ENCODE results near the gene RNF222. TPM values are rescaled to one million over a fixed set of nuclear protein-coding genes. Genes with fewer than 3 reads are reported as not detected.

Gene RNF222
- total RNA-seq, 1 experiment from 2014 or later = not detected

DNA sequence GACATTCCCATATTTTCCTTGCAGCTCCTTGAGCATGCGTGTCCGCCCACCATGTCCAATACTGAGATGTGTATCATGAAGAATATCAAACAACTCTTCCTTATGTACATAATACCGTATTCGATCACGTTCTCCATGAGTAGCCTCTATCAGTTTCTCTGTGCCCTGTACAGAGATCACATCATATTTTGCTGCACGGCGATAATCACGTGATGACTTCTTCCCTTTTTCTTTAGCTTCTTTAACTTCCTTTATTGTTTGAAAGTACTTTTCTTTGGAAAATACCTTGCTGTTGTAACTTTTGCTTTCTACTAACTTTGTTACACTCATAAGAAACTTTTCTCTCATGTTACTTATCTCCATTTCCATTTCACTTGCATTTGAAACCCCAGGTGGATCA, 27.7 kb downstream of the RNF222 start:
- TF ChIP-seq CTCF (IDR thresholded peaks at IDR 0.05; ENCODE audit: unreplicated experiment) = no peak
- H3K9me3 Mint-ChIP-seq (ENCODE audit: unreplicated experiment) = no peaks in the 10 kb centered on the region
- DNase-seq (ENCODE audit: unreplicated experiment) = no peak
- ChIA-PET CTCF (interaction anchor here (0.6 to 1.0 kb wide), 2 partner anchors 14 to 414 kb away, joined by 3 to 4 read pairs; no protein-coding TSS in a partner anchor), POLR2A (interaction anchor here (1.1 to 2.8 kb wide), 3 partner anchors 11 to 74 kb away, joined by 3 to 11 read pairs (median 3); partner anchors contain the start of genes RPL26 and SLC25A35)
- peaks cover 10% of the 10 kb centered on the region for H3K4me1 Mint-ChIP-seq (ENCODE audit: insufficient read depth, unreplicated experiment)
- no peak overlapping the region for H3K4me3 Mint-ChIP-seq (ENCODE audit: unreplicated experiment)
- no peaks in the 10 kb centered on the region for H3K27me3 Mint-ChIP-seq (ENCODE audit: insufficient read depth, unreplicated experiment)
- H3K36me3 Mint-ChIP-seq (ENCODE audit: insufficient read depth, unreplicated experiment) = peaks cover 14% of the 10 kb centered on the region
- intact Hi-C loops (cut with micrococcal nuclease) = no loop called here
- no peak overlapping the region for H3K27ac Mint-ChIP-seq (ENCODE audit: low read depth, unreplicated experiment)
- BruUV-seq (replicated peaks) = no TSS peak

DNA sequence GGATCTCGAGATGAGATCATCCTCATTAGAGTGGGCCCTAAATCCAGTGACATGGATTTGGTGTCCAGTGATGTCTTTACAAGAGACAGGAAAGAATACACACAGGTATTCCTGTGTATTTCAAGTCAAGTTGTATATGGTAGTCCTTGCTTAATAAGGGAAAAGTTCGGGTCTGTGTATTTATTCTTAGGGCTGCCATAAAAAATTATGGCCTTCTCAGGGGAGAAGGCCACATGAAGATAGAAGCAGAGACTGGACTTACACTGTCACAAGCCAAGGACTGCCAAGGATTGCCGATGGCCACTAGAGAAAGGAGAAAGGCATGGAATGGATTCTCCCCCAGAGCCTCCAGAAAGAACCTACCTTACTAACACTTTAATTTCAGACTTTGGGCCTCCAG, 29.4 kb downstream of the RNF222 start:
- intact Hi-C loops (cut with micrococcal nuclease) = no loop called here
- peaks cover 14% of the 10 kb centered on the region for H3K36me3 Mint-ChIP-seq (ENCODE audit: insufficient read depth, unreplicated experiment)
- no peaks in the 10 kb centered on the region for H3K27me3 Mint-ChIP-seq (ENCODE audit: insufficient read depth, unreplicated experiment)
- H3K4me1 Mint-ChIP-seq (ENCODE audit: insufficient read depth, unreplicated experiment) = peaks cover 10% of the 10 kb centered on the region
- no peak for DNase-seq (ENCODE audit: unreplicated experiment)
- CTCF ChIA-PET = interaction anchor here (1.1 kb wide), 1 partner anchor 24 kb away, joined by 3 read pairs; no protein-coding TSS in a partner anchor
- H3K4me3 Mint-ChIP-seq (ENCODE audit: unreplicated experiment) = no peak overlapping the region
- no peak for TF ChIP-seq CTCF (IDR thresholded peaks at IDR 0.05; ENCODE audit: unreplicated experiment)
- no peaks in the 10 kb centered on the region for H3K9me3 Mint-ChIP-seq (ENCODE audit: unreplicated experiment)
- H3K27ac Mint-ChIP-seq (ENCODE audit: low read depth, unreplicated experiment) = no peak overlapping the region
- POLR2A ChIA-PET = no interaction called here
- BruUV-seq (replicated peaks) = no TSS peak

- Mint-ChIP-seq H3K27me3 (ENCODE audit: insufficient read depth, unreplicated experiment) (no peaks in the 10 kb centered on the region), H3K4me3 (ENCODE audit: unreplicated experiment) (no peak overlapping the region), H3K9me3 (ENCODE audit: unreplicated experiment) (no peaks in the 10 kb centered on the region), H3K36me3 (ENCODE audit: insufficient read depth, unreplicated experiment) (peaks cover 14% of the 10 kb centered on the region), H3K27ac (ENCODE audit: low read depth, unreplicated experiment) (peak overlapping the region; percentile 44), H3K4me1 (ENCODE audit: insufficient read depth, unreplicated experiment) (peaks cover 10% of the 10 kb centered on the region)
- POLR2A ChIA-PET = interaction anchor here (1.2 kb wide), 1 partner anchor 10 kb away, joined by 3 read pairs; the partner anchor contains the start of gene KRABD2
- intact Hi-C loops (cut with micrococcal nuclease) = no loop called here
- BruUV-seq (replicated peaks) = no TSS peak
- TF ChIP-seq CTCF (IDR thresholded peaks at IDR 0.05; ENCODE audit: unreplicated experiment) = no peak
- CTCF ChIA-PET = no interaction called here
- peak; percentile 76 for DNase-seq (ENCODE audit: unreplicated experiment)
Measured at GRCh38 chr17:8366231-8366630, 31.4 kb downstream of the RNF222 start.

GRCh38 chr17:8365143-8365542, 32.5 kb downstream of the RNF222 start:
- ChIA-PET POLR2A (interaction anchor here (1.2 kb wide), 1 partner anchor 11 kb away, joined by 3 read pairs; the partner anchor contains the start of gene KRABD2), CTCF (interaction anchor here (0.7 to 1.6 kb wide), 2 partner anchors 11 to 51 kb away, joined by 4 to 6 read pairs; partner anchors contain the start of gene KRABD2)
- H3K36me3 Mint-ChIP-seq (ENCODE audit: insufficient read depth, unreplicated experiment) = peaks cover 14% of the 10 kb centered on the region
- H3K4me1 Mint-ChIP-seq (ENCODE audit: insufficient read depth, unreplicated experiment) = peaks cover 12% of the 10 kb centered on the region
- H3K27ac Mint-ChIP-seq (ENCODE audit: low read depth, unreplicated experiment) = no peak overlapping the region
- intact Hi-C loops (cut with micrococcal nuclease) = no loop called here
- no peak for TF ChIP-seq CTCF (IDR thresholded peaks at IDR 0.05; ENCODE audit: unreplicated experiment)
- no TSS peak for BruUV-seq (replicated peaks)
- no peaks in the 10 kb centered on the region for H3K9me3 Mint-ChIP-seq (ENCODE audit: unreplicated experiment)
- DNase-seq (ENCODE audit: unreplicated experiment) = peak; percentile 26
- no peaks in the 10 kb centered on the region for H3K27me3 Mint-ChIP-seq (ENCODE audit: insufficient read depth, unreplicated experiment)
- H3K4me3 Mint-ChIP-seq (ENCODE audit: unreplicated experiment) = no peak overlapping the region

Measured in MCF 10A (cell line).